Bronchial epithelial cell (primary cell): ENCODE data around the gene RHOA. TPM values are rescaled to one million over a fixed set of nuclear protein-coding genes. Genes with fewer than 3 reads are reported as not detected.

Experiments used
- DNase-seq: peaks from one replicate; pipeline ENCODE4 v3.0.0-alpha.2; 2010; ENCODE audit warnings: low read depth
- FAIRE-seq: peaks from 2 replicates; lab custom pipeline; 2011; peaks lifted over from hg19 to GRCh38; lab: Jason Lieb, UNC
- H3K27me3 ChIP-seq: 2 replicates; pipeline ENCODE4 v1.5.1; 2011; ENCODE audit warnings: low read length; ENCODE audit not compliant: control insufficient read depth, insufficient read depth
- H3K36me3 ChIP-seq: 2 replicates; pipeline ENCODE4 v1.5.1; 2011; ENCODE audit warnings: low read length; ENCODE audit not compliant: control insufficient read depth, insufficient read depth
- H3K4me3 ChIP-seq: 2 replicates; pipeline ENCODE4 v1.5.1; 2011; ENCODE audit warnings: mild to moderate bottlenecking, low read depth, low read length, control low read depth
- total RNA-seq: library from RNA; depleted of rRNA; stranded (reverse); fragments of >200 nt; gene quantifications from 2 replicates; pipeline ENCODE4 v1.2.1, GENCODE V29; 2014
- TF ChIP-seq, protein P1 (sequence below): IDR thresholded peaks from 2 replicates; pipeline ENCODE4 v1.5.1; 2011; ENCODE audit warnings: mild to moderate bottlenecking, moderate library complexity, low read length, control low read depth, inconsistent platforms; ENCODE audit not compliant: insufficient read depth, severe bottlenecking

RHOA gene
- total RNA-seq, 1 donor from 2014 or later: 621 TPM

DNA sequence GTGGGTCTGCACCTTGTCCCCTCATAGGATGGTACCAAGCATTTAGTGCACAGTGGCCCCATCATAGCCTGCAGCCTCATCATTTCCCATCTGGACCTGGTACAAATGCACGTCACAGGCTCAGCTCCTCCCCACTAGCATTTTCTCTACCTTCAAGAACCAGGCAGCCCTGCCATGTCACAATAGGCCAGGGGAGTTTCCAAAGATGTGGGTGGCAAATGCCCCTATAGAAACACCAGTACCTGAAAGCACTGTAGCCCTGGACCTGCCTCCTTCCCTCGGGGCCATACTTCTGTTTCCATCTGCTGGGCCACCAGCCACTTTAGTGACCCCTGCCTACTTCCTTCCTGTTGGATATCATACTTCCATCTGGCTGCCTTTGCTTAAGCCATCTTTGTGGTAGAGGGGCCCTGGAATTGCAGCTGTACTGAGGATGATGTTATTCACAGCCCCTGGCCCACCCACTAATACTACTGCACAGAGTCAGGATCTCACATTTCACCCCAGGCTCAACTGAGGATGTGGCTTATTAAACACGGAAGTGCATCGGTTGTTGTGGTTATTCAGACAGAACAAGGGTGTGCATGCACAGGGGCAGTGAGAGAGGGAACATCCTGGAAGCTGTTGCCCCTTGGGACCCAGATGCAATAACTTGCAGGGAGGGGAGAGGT, 4.3 kb upstream of the RHOA start:
- Histone ChIP-seq H3K36me3 (peaks cover 19% of the 10 kb centered on the region), H3K4me3 (no peak overlapping the region), H3K27me3 (no peaks in the 10 kb centered on the region)
- TF ChIP-seq, protein P1, sequence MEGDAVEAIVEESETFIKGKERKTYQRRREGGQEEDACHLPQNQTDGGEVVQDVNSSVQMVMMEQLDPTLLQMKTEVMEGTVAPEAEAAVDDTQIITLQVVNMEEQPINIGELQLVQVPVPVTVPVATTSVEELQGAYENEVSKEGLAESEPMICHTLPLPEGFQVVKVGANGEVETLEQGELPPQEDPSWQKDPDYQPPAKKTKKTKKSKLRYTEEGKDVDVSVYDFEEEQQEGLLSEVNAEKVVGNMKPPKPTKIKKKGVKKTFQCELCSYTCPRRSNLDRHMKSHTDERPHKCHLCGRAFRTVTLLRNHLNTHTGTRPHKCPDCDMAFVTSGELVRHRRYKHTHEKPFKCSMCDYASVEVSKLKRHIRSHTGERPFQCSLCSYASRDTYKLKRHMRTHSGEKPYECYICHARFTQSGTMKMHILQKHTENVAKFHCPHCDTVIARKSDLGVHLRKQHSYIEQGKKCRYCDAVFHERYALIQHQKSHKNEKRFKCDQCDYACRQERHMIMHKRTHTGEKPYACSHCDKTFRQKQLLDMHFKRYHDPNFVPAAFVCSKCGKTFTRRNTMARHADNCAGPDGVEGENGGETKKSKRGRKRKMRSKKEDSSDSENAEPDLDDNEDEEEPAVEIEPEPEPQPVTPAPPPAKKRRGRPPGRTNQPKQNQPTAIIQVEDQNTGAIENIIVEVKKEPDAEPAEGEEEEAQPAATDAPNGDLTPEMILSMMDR: no peak
- FAIRE-seq: no peak
- no peak for DNase-seq

DNA sequence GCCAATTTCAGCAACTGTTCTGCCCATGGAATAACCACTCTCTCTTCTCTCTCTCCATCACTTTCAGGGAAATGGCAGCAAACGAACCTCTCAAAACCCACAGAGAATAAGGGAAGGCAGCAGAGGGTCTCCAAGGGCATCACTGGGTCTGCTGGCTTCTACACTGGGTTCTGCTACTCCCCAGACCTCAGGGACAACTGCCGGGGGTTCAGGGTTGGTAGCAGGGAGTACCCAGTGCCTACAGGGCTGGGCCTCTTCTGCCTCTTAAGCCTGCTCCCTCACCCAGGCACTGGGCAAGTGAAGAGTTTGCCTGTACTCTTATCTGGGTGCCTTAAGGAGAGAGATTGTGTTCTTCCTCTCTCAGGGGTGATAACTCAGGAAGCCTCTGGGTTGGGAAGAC, 3.0 kb upstream of the RHOA start:
- TF ChIP-seq, protein P1: no peak
- H3K27me3 ChIP-seq: no peaks in the 10 kb centered on the region
- FAIRE-seq (no peak), DNase-seq (no peak)
- H3K4me3 ChIP-seq: no peak overlapping the region
- H3K36me3 ChIP-seq: peaks cover 19% of the 10 kb centered on the region

DNA sequence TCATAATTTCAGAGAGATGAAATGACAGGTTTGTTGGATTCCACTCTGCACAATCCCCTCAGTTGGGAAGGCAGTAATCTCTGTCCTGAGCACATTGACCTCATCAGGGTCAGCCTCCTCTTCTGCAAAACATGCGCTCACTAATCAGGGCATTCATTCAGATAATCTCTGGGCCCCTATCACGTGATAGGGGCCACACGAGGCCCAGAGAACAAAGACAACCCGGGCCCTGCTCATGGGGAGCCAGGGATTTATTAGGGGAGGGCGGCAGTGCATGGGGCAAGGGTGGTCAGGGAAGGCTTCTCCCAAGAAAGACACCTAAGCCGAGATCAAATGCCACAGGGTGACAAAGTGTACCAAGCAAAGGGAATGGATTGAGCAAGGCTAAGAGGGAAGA, 1.6 kb upstream of the RHOA start:
- DNase-seq (no peak), FAIRE-seq (no peak)
- Histone ChIP-seq H3K36me3 (peaks cover 16% of the 10 kb centered on the region), H3K4me3 (no peak overlapping the region), H3K27me3 (no peaks in the 10 kb centered on the region)
- TF ChIP-seq, protein P1: no peak

DNA sequence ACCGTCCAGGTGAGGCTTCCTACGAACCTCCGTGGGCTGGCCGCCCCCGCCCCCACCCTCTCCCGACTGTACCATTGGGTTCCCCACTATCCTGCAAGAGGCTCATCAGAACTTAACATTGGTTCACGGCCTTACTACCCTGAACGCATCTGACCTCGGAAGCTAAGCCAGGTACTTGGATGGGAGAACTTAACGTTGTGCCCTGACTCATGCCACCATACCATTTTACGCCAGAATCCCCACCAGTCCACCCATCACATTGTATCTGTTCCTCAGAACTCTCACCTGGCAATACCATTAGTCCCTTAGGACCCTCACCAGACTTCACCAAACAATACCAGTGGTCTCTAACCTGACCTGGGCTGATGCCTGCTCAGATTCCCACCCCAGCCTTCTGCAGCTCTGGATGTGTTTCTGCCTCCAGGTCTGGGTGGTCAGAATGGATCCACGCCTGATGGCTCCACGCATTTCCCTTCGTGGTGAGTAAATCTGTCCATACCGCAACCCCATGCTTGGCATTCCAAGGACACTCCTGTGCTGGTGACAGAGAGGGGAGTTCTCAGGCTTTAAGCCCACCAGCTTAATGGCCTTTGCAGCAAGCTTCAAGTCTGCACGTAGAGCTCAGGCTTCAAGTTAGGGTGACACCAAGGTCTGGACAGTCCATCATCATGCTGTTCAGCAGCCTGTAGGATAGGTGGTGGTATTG, 1.0 kb upstream of the RHOA start:
- DNase-seq (peak; percentile 27), FAIRE-seq (peak; percentile 62)
- no peaks in the 10 kb centered on the region for H3K27me3 ChIP-seq
- peak overlapping the region; percentile 79 for H3K4me3 ChIP-seq
- TF ChIP-seq, protein P1: no peak
- peaks cover 16% of the 10 kb centered on the region for H3K36me3 ChIP-seq

DNA sequence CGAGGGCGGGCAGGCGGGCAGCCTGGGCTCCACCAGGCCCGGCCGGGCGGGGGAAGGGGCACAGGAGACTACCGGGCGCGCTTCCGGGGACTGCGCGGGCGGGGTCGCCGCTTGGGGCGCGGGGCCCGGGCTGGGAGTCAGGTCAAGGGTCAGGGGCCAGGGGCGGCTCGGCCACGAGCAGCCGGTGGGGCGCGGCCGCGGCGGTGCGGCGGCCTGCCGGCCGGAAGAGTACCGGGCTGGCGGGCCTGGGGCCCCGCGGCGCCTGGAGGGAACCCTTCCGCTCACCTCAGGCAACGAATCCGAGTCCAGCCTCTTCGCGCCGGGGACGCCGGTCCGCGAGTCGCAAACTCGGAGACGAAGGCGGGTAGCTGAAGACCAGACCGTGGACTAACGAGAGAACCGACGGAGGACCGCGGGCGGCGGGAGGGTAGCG, 225 bp downstream of the RHOA start:
- Histone ChIP-seq H3K27me3 (no peaks in the 10 kb centered on the region), H3K36me3 (peaks cover 10% of the 10 kb centered on the region), H3K4me3 (peak overlapping the region; percentile 71)
- FAIRE-seq (no peak), DNase-seq (no peak)
- TF ChIP-seq, protein P1: no peak
